Activated CD8-positive, alpha-beta T cell treated with anti-CD3 and anti-CD28 coated beads for 36 hours (primary cell): Measurements from ENCODE around the gene NUTM2E. TPM values are rescaled to one million over a fixed set of nuclear protein-coding genes. Genes with fewer than 3 reads are reported as not detected.
"Not testable (repeated sequence)": the region's sequence is repeated elsewhere in the genome, so short reads cannot be mapped to it uniquely, and the experiment has no call there.

Source experiments
- ATAC-seq: fragments of 200-7000 bp; cut with Tn5 transposase; one replicate; pipeline ENCODE4 v1.10.0; 2021; ENCODE audit warnings: mild to moderate bottlenecking, moderate library complexity
- CTCF ChIA-PET: fragments of 350-600 bp; sonication (Branson Sonifier 250); formaldehyde crosslinking; loops from one replicate; lab custom pipeline; 2021; ENCODE audit warnings: antibody characterized with exemption; lab: Charles Lee
- POLR2A ChIA-PET: fragments of 350-600 bp; sonication (Branson Sonifier 250); formaldehyde crosslinking; loops from one replicate; lab custom pipeline; 2021; ENCODE audit warnings: antibody characterized with exemption; lab: Charles Lee
- DNase-seq: peaks from one replicate; pipeline ENCODE4 v3.0.0-alpha.2; 2020
- H3K27ac Mint-ChIP-seq: one replicate; pipeline ENCODE4 v1.8.0; 2021; ENCODE audit warnings: mild to moderate bottlenecking, mixed read lengths
- H3K27me3 Mint-ChIP-seq: one replicate; pipeline ENCODE4 v1.8.0; 2021; ENCODE audit warnings: mixed read lengths
- H3K36me3 Mint-ChIP-seq: one replicate; pipeline ENCODE4 v1.8.0; 2021; ENCODE audit warnings: low read depth, mixed read lengths
- H3K4me1 Mint-ChIP-seq: one replicate; pipeline ENCODE4 v1.8.0; 2021; ENCODE audit warnings: low read depth, mixed read lengths
- H3K4me3 Mint-ChIP-seq: one replicate; pipeline ENCODE4 v1.8.0; 2021; ENCODE audit warnings: mild to moderate bottlenecking, moderate library complexity, mixed read lengths
- H3K9me3 Mint-ChIP-seq: one replicate; pipeline ENCODE4 v1.8.0; 2021; ENCODE audit warnings: mixed read lengths
- CTCF ChIP-seq: fragments of 200-600 bp; IDR thresholded peaks from one replicate; pipeline ENCODE4 v1.8.0; 2022; ENCODE audit warnings: antibody characterized with exemption, mild to moderate bottlenecking
- intact Hi-C: fragments of 100-400 bp; cut with micrococcal nuclease; formaldehyde crosslinking; loops from one replicate; pipeline ENCODE4 v1.10.0; 2022
- total RNA-seq, 2 experiments: library from RNA; stranded (reverse); gene quantifications; one replicate each; pipeline ENCODE4 v1.2.3, GENCODE V29; 2021

The NUTM2E gene
- total RNA-seq = under 1 TPM in 1 of 2 experiments, not detected in 1; 0.23 TPM

GRCh38 chr10:79826496-79827215 is at the start of gene NUTM2E:
NUTM2E (plus strand) TSS chr10:79826739; CDS start chr10:79841741, 15,002 bp downstream.
- Mint-ChIP-seq H3K27ac (peak within 1 kb of the TSS; percentile 90), H3K4me3 (peak within 1 kb of the TSS; percentile 86), H3K4me1 (peaks cover 27% of the 10 kb centered on the region)
- DNase-seq (peak; percentile 81), ATAC-seq (peak; percentile 89)
- H3K36me3 Mint-ChIP-seq, CTCF ChIA-PET, POLR2A ChIA-PET, H3K9me3 Mint-ChIP-seq, H3K27me3 Mint-ChIP-seq, intact Hi-C loops: not testable (repeated sequence)

- H3K9me3 Mint-ChIP-seq, intact Hi-C loops, H3K36me3 Mint-ChIP-seq, H3K27ac Mint-ChIP-seq, H3K4me1 Mint-ChIP-seq, POLR2A ChIA-PET, H3K27me3 Mint-ChIP-seq, H3K4me3 Mint-ChIP-seq, ATAC-seq, DNase-seq, CTCF ChIA-PET: not testable (repeated sequence)
Observed at GRCh38 chr10:79777997-79778396, 48.5 kb upstream of the NUTM2E start.

- H3K36me3 Mint-ChIP-seq, intact Hi-C loops, H3K27ac Mint-ChIP-seq, H3K27me3 Mint-ChIP-seq, H3K9me3 Mint-ChIP-seq, H3K4me1 Mint-ChIP-seq, POLR2A ChIA-PET, H3K4me3 Mint-ChIP-seq: not testable (repeated sequence)
- peak; percentile 77 for DNase-seq
- CTCF ChIA-PET = interaction anchor here (0.6 to 0.9 kb wide), 5 partner anchors 146 to 338 kb away, joined by 3 to 6 read pairs (median 3); no protein-coding TSS in a partner anchor
- ATAC-seq = peak; percentile 95
- TF ChIP-seq CTCF = peak; percentile 52
Observed at GRCh38 chr10:79779310-79779938, 47.1 kb upstream of the NUTM2E start.

- intact Hi-C loops, DNase-seq, H3K36me3 Mint-ChIP-seq, H3K9me3 Mint-ChIP-seq, H3K4me1 Mint-ChIP-seq, H3K27me3 Mint-ChIP-seq, POLR2A ChIA-PET, H3K27ac Mint-ChIP-seq, H3K4me3 Mint-ChIP-seq, ATAC-seq, CTCF ChIA-PET: not testable (repeated sequence)
Observed at GRCh38 chr10:79779992-79780391, 46.5 kb upstream of the NUTM2E start.

GRCh38 chr10:79781584-79781983 is 45.0 kb upstream of the NUTM2E start:
- intact Hi-C loops, H3K9me3 Mint-ChIP-seq, H3K4me1 Mint-ChIP-seq, POLR2A ChIA-PET, DNase-seq, H3K27ac Mint-ChIP-seq, H3K36me3 Mint-ChIP-seq, H3K4me3 Mint-ChIP-seq, H3K27me3 Mint-ChIP-seq, CTCF ChIA-PET, ATAC-seq: not testable (repeated sequence)

GRCh38 chr10:79787455-79787952 is 39.0 kb upstream of the NUTM2E start:
- H3K4me1 Mint-ChIP-seq, H3K27ac Mint-ChIP-seq, H3K4me3 Mint-ChIP-seq, H3K36me3 Mint-ChIP-seq, POLR2A ChIA-PET, intact Hi-C loops, DNase-seq, H3K27me3 Mint-ChIP-seq, CTCF ChIA-PET, H3K9me3 Mint-ChIP-seq, ATAC-seq: not testable (repeated sequence)

- intact Hi-C loops, H3K36me3 Mint-ChIP-seq, H3K9me3 Mint-ChIP-seq, DNase-seq, H3K27me3 Mint-ChIP-seq, POLR2A ChIA-PET, H3K27ac Mint-ChIP-seq, H3K4me3 Mint-ChIP-seq, H3K4me1 Mint-ChIP-seq, CTCF ChIA-PET: not testable (repeated sequence)
- peak; percentile 58 for ATAC-seq
Observed at GRCh38 chr10:79789351-79789750, 37.2 kb upstream of the NUTM2E start.

- H3K4me1 Mint-ChIP-seq, H3K27me3 Mint-ChIP-seq, ATAC-seq, H3K4me3 Mint-ChIP-seq, H3K36me3 Mint-ChIP-seq, intact Hi-C loops, POLR2A ChIA-PET, DNase-seq, CTCF ChIA-PET, H3K9me3 Mint-ChIP-seq, H3K27ac Mint-ChIP-seq: not testable (repeated sequence)
Observed at GRCh38 chr10:79791906-79792517, 34.5 kb upstream of the NUTM2E start.

- H3K27me3 Mint-ChIP-seq, H3K4me3 Mint-ChIP-seq, H3K36me3 Mint-ChIP-seq, CTCF ChIA-PET, intact Hi-C loops, H3K4me1 Mint-ChIP-seq, H3K27ac Mint-ChIP-seq, POLR2A ChIA-PET, H3K9me3 Mint-ChIP-seq, DNase-seq: not testable (repeated sequence)
- ATAC-seq = peak; percentile 76
Observed at GRCh38 chr10:79799337-79799736, 27.2 kb upstream of the NUTM2E start.

- CTCF ChIA-PET, H3K27ac Mint-ChIP-seq, H3K4me1 Mint-ChIP-seq, ATAC-seq, DNase-seq, H3K9me3 Mint-ChIP-seq, H3K27me3 Mint-ChIP-seq, H3K4me3 Mint-ChIP-seq, POLR2A ChIA-PET, intact Hi-C loops, H3K36me3 Mint-ChIP-seq: not testable (repeated sequence)
Observed at GRCh38 chr10:79805857-79806256, 20.7 kb upstream of the NUTM2E start.

GRCh38 chr10:79811895-79812294 is 14.6 kb upstream of the NUTM2E start:
- H3K4me1 Mint-ChIP-seq, H3K36me3 Mint-ChIP-seq, H3K27ac Mint-ChIP-seq, intact Hi-C loops, H3K4me3 Mint-ChIP-seq, POLR2A ChIA-PET, H3K9me3 Mint-ChIP-seq, H3K27me3 Mint-ChIP-seq, DNase-seq, CTCF ChIA-PET: not testable (repeated sequence)
- peak; percentile 24 for ATAC-seq
